ENCODE results near the gene CDH4. TPM values are rescaled to one million over a fixed set of nuclear protein-coding genes. Genes with fewer than 3 reads are reported as not detected.
A peak's percentile ranks its signal among the peaks of the same experiment; 100 is the strongest.

Gene CDH4
- total and polyA plus RNA-seq, 11 donors, result 0.04 to 0.54 (median 0.08) TPM; not detected in 1

- intact Hi-C loops (cut with DNase I), result no loop called here
- Histone ChIP-seq H3K4me1 (peaks cover 0 to 17% (median 0%) of the 10 kb centered on the region in 12 donors), H3K36me3 (no peaks in the 10 kb centered on the region), H3K27me3 (peaks cover 0 to 22% (median 0%) of the 10 kb centered on the region in 9 donors), H3K9me3 (no peaks in the 10 kb centered on the region), H3K27ac (peak overlapping the region in 1 of 12 donors; percentile 50), H3K4me3 (no peak overlapping the region)
- 83 to 90% (median 85%) methylated on average over 16 to 25 of the region's 25 CpGs for WGBS, 4 donors
- TF ChIP-seq CTCF (IDR thresholded peaks at IDR 0.05) (no peak), POLR2A (IDR thresholded peaks at IDR 0.05) (no peak)
- DNase-seq (peak in 1 of 5 donors; percentile 6), ATAC-seq (peak in 2 of 4 donors; percentile 21 to 51)
Observed at GRCh38 chr20:61698598-61699494, 446.8 kb downstream of the CDH4 start.

GRCh38 chr20:61699495-61700374, 447.7 kb downstream of the CDH4 start:
- WGBS, 4 donors, result 65 to 72% (median 67%) methylated on average over 31 of the region's 31 CpGs
- H3K27me3 ChIP-seq, result peaks cover 0 to 19% (median 0%) of the 10 kb centered on the region in 9 donors

GRCh38 chr20:61700595-61701140, 448.6 kb downstream of the CDH4 start:
- TF ChIP-seq CTCF (IDR thresholded peaks at IDR 0.05), result no peak
- TF ChIP-seq POLR2A (IDR thresholded peaks at IDR 0.05), result no peak
- no peak for ATAC-seq
- intact Hi-C loops (cut with DNase I), result no loop called here
- DNase-seq, result peak in 1 of 5 donors; percentile 4
- H3K4me1 ChIP-seq, result peaks cover 0 to 6% (median 0%) of the 10 kb centered on the region in 12 donors
- no peaks in the 10 kb centered on the region for H3K36me3 ChIP-seq
- H3K27me3 ChIP-seq, result peaks cover 0 to 19% (median 0%) of the 10 kb centered on the region in 9 donors
- H3K4me3 ChIP-seq, result no peak overlapping the region
- no peaks in the 10 kb centered on the region for H3K9me3 ChIP-seq
- H3K27ac ChIP-seq, result no peak overlapping the region
- WGBS, 4 donors, result 93 to 95% (median 94%) methylated on average over 23 to 24 of the region's 24 CpGs

More at GRCh38 chr20:61699495-61700374, 447.7 kb downstream of the CDH4 start:
- peaks cover 0 to 12% (median 0%) of the 10 kb centered on the region in 12 donors for H3K4me1 ChIP-seq
- H3K36me3 ChIP-seq, result no peaks in the 10 kb centered on the region
- H3K9me3 ChIP-seq, result no peaks in the 10 kb centered on the region
- ATAC-seq (peak; percentile 25 to 82 (median 65)), DNase-seq (peak in 2 of 5 donors; percentile 42 to 44)
- intact Hi-C loops (cut with DNase I), result no loop called here
- TF ChIP-seq POLR2A (IDR thresholded peaks at IDR 0.05) (no peak), CTCF (IDR thresholded peaks at IDR 0.05) (no peak)
- peak overlapping the region in 1 of 12 donors; percentile 50 for H3K27ac ChIP-seq
- H3K4me3 ChIP-seq, result no peak overlapping the region
